ENCODE measurements around the gene TBC1D9.
"Not testable (repeated sequence)": the region's sequence is repeated elsewhere in the genome, so short reads cannot be mapped to it uniquely, and the experiment has no call there.

The TBC1D9 gene

DNA sequence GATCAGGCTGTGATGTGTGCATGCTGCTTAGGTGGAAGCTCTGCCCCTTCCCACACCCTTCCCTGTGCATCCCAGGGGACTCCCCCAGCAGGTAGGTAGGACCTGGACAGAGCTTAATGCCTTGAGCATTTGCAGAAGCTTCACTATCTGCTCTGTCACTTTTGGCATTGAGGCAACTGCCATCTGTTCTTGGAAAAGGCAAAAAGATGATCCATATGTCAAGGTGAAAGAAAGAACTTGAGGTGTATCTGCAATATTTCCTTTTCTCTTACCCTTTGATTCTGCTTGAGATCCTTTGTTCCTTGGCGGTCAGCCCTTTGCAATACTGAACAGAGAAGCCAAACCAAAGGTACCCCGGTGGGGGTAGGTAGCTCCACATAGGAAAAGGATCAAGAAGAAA lies 37.1 kb upstream of the TBC1D9 start:
- Histone ChIP-seq H3K36me3 (replicated peaks) (no peaks in the 10 kb centered on the region), H3K27ac (no peak overlapping the region), H3K27me3 (replicated peaks) (no peaks in the 10 kb centered on the region), H3K4me3 (ENCODE audit: low read depth, low read length) (no peak overlapping the region)
- TF ChIP-seq, protein P1, sequence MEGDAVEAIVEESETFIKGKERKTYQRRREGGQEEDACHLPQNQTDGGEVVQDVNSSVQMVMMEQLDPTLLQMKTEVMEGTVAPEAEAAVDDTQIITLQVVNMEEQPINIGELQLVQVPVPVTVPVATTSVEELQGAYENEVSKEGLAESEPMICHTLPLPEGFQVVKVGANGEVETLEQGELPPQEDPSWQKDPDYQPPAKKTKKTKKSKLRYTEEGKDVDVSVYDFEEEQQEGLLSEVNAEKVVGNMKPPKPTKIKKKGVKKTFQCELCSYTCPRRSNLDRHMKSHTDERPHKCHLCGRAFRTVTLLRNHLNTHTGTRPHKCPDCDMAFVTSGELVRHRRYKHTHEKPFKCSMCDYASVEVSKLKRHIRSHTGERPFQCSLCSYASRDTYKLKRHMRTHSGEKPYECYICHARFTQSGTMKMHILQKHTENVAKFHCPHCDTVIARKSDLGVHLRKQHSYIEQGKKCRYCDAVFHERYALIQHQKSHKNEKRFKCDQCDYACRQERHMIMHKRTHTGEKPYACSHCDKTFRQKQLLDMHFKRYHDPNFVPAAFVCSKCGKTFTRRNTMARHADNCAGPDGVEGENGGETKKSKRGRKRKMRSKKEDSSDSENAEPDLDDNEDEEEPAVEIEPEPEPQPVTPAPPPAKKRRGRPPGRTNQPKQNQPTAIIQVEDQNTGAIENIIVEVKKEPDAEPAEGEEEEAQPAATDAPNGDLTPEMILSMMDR (IDR thresholded peaks at IDR 0.05; ENCODE audit: low read depth, low read length, missing control alignments), result no peak
- in situ Hi-C loops (cut with HindIII; ENCODE audit: low pct_ligation_motif_present, low sequenced_read_pairs), result no loop called here
- DNase-seq, result no peak

DNA sequence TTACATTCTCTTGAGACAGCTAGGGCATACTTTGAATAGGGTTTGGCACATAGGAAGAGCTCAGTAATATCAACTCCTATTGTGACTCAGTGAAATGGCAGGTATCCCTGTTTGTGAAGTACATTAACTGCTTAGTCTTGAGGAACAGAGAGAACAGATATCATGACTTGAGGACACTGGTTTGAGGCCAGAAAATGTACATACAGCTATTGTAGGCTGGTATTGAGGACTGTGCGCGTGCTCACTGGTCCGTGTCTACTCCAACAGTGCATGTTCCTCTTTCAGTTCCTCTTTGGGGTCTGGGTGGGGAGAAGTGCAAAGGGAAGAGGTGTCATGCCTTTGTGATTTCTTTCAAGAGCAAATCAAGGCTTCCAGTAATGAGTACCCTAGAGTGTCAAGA lies 34.6 kb upstream of the TBC1D9 start:
- DNase-seq, result no peak
- H3K27ac ChIP-seq, result no peak overlapping the region
- H3K27me3 ChIP-seq (replicated peaks), result no peaks in the 10 kb centered on the region
- no peak overlapping the region for H3K4me3 ChIP-seq (ENCODE audit: low read depth, low read length)
- in situ Hi-C loops (cut with HindIII; ENCODE audit: low pct_ligation_motif_present, low sequenced_read_pairs), result no loop called here
- TF ChIP-seq, protein P1 (IDR thresholded peaks at IDR 0.05; ENCODE audit: low read depth, low read length, missing control alignments), result no peak
- no peaks in the 10 kb centered on the region for H3K36me3 ChIP-seq (replicated peaks)

DNA sequence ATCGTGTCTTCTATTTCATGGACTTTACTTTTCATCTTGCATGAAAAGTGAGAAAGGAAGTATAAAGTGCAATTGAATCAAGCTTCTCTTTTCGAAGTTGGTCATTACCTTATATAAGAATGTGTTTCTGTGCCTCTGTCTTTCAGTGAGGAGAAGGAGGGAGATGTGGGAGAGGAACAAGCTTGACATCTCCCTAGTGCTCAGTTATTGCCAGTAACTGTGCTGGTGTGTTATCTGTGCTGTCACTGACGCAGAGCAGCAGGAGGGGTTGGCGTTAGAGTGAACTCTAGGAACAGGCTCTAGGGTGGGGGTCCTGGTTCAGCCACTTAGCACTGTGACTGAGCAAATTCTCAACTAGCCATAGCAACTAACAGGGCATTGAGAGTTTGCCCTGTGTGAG lies 34.0 kb upstream of the TBC1D9 start:
- Histone ChIP-seq H3K36me3 (replicated peaks) (no peaks in the 10 kb centered on the region), H3K27me3 (replicated peaks) (no peaks in the 10 kb centered on the region), H3K4me3 (ENCODE audit: low read depth, low read length) (no peak overlapping the region), H3K27ac (no peak overlapping the region)
- DNase-seq, result no peak
- in situ Hi-C loops (cut with HindIII; ENCODE audit: low pct_ligation_motif_present, low sequenced_read_pairs), result no loop called here
- TF ChIP-seq, protein P1 (IDR thresholded peaks at IDR 0.05; ENCODE audit: low read depth, low read length, missing control alignments), result no peak

DNA sequence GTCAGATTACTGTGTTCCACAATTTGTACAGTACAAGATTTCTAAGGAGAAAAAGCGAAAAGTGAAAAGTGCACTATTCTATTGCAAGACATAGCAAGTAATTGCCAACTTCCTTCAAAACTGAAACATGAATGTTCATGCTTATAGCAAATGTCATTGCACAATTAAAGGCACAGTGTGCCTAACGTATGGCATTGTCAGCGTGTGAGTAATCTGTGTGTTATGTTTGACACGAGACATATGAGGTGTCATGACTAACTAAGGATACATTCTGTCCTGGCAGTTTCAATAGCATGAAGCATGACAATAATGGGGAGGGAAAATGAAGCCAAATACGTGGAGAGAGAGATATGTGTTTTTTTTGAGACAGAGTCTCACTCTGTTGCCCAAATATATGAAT lies 33.6 kb upstream of the TBC1D9 start:
- Histone ChIP-seq H3K27me3 (replicated peaks) (no peaks in the 10 kb centered on the region), H3K36me3 (replicated peaks) (no peaks in the 10 kb centered on the region), H3K4me3 (ENCODE audit: low read depth, low read length) (no peak overlapping the region), H3K27ac (no peak overlapping the region)
- TF ChIP-seq, protein P1 (IDR thresholded peaks at IDR 0.05; ENCODE audit: low read depth, low read length, missing control alignments), result no peak
- no peak for DNase-seq
- in situ Hi-C loops (cut with HindIII; ENCODE audit: low pct_ligation_motif_present, low sequenced_read_pairs), result no loop called here

DNA sequence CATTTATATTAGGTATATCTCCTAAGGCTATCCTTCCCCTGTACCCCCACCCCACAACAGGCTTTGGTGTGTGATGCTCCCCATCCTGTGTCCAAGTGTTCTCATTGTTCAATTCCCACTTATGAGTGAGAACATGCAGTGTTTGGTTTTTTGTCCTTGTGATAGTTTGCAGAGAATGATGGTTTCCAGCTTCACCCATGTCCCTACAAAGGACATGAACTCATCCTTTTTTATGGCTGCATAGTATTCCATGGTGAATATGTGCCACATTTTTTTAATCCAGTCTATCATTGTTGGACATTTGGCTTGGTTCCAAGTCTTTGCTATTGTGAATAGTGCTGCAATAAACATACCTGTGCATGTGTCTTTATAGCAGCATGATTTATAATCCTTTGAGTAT lies 26.6 kb upstream of the TBC1D9 start:
- H3K27ac ChIP-seq; H3K36me3 ChIP-seq (replicated peaks); H3K27me3 ChIP-seq (replicated peaks); DNase-seq; in situ Hi-C loops (cut with HindIII; ENCODE audit: low pct_ligation_motif_present, low sequenced_read_pairs); H3K4me3 ChIP-seq (ENCODE audit: low read depth, low read length): not testable (repeated sequence)

DNA sequence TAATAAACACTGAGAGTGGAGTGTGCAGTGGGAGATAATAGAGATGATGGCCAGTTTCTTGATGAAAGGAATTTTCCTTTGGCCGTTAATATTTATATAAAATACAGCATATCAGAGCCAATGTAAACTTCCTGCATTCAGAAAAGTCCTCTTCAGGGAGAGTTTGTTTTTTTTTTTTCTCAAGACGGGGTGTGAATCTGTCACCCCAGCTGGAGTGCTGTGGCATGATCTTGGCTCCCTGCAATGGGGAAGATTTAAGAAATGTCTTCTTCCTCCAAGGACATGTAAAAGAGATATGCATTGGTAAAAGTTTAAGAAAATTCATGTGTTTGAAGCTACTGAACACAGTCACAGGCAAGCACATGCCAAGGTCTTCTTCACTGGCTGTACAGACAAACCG lies 25.4 kb upstream of the TBC1D9 start:
- no peak for DNase-seq
- Histone ChIP-seq H3K4me3 (ENCODE audit: low read depth, low read length) (no peak overlapping the region), H3K27me3 (replicated peaks) (no peaks in the 10 kb centered on the region), H3K27ac (no peak overlapping the region), H3K36me3 (replicated peaks) (no peaks in the 10 kb centered on the region)
- TF ChIP-seq, protein P1 (IDR thresholded peaks at IDR 0.05; ENCODE audit: low read depth, low read length, missing control alignments), result no peak
- in situ Hi-C loops (cut with HindIII; ENCODE audit: low pct_ligation_motif_present, low sequenced_read_pairs), result no loop called here
